GM12878 (cell line): Measurements from ENCODE around the gene RTN4R. TPM values are rescaled to one million over a fixed set of nuclear protein-coding genes. Genes with fewer than 3 reads are reported as not detected.

Experiments used
- ATAC-seq: fragments of 200-7000 bp; cut with Tn5 transposase; 3 replicates; pipeline ENCODE4 v1.9.1; 2020; ENCODE audit warnings: mild to moderate bottlenecking, moderate library complexity
- BruUV-seq: library from RNA; stranded (reverse); fragments of 400-500 nt; replicated peaks from 2 replicates; lab custom pipeline; 2021; lab: Mats Ljungman, UMichigan
- CTCF ChIA-PET: fragments of 300-600 bp; sonication (Branson Sonifier 250); formaldehyde crosslinking; extraction: SDS; loops from one replicate; lab custom pipeline; 2021; ENCODE audit warnings: inconsistent platforms; lab: Yijun Ruan, JAX
- POLR2A ChIA-PET: fragments of 350-600 bp; formaldehyde crosslinking; extraction: SDS; loops from one replicate; lab custom pipeline; 2021; ENCODE audit warnings: inconsistent platforms; lab: Charles Lee
- RAD21 ChIA-PET: fragments of 300-600 bp; sonication (Branson Sonifier 250); formaldehyde crosslinking; loops from one replicate; lab custom pipeline; 2023; ENCODE audit warnings: antibody characterized with exemption; ENCODE audit not compliant: unreplicated experiment; lab: Charles Lee
- SMC1A ChIA-PET: fragments of 300-600 bp; sonication (Branson Sonifier 250); formaldehyde crosslinking; loops from one replicate; lab custom pipeline; 2023; ENCODE audit not compliant: unreplicated experiment, uncharacterized antibody; lab: Charles Lee
- DNase-seq: peaks from one replicate; pipeline ENCODE4 v3.0.0-alpha.2; 2011; ENCODE audit warnings: low read depth, low spot score
- FAIRE-seq: peaks from 3 replicates; lab custom pipeline; 2011; peaks lifted over from hg19 to GRCh38; lab: Jason Lieb, UNC
- H2AFZ ChIP-seq: 2 replicates; pipeline ENCODE4 v1.6.0; 2011; ENCODE audit warnings: low read depth, low read length, control low read depth; ENCODE audit not compliant: control insufficient read depth
- H3K27ac ChIP-seq: 2 replicates; pipeline ENCODE4 v1.5.1; 2011; ENCODE audit warnings: control low read depth; ENCODE audit not compliant: control insufficient read depth, insufficient read depth
- H3K27me3 ChIP-seq, 2 experiments: replicated peaks in 1 of 2; 2 replicates each; pipeline versions ENCODE4 v1.6.0 to v1.6.1; 2011; ENCODE audit warnings: low read length in 1 of 2; ENCODE audit not compliant: control insufficient read depth in 2 of 2, insufficient read depth in 2 of 2
- H3K36me3 ChIP-seq, 2 experiments: 2 replicates each; pipeline ENCODE4 v1.5.1; 2011; ENCODE audit warnings: low read length in 1 of 2; ENCODE audit not compliant: control insufficient read depth in 2 of 2, insufficient read depth in 2 of 2
- H3K4me1 ChIP-seq: 2 replicates; pipeline ENCODE4 v1.6.1; 2011; ENCODE audit warnings: mild to moderate bottlenecking, low read length, moderate library complexity, mixed read lengths; ENCODE audit not compliant: control insufficient read depth, insufficient read depth
- H3K4me2 ChIP-seq: 2 replicates; pipeline ENCODE4 v1.6.0; 2011; ENCODE audit warnings: control low read depth; ENCODE audit not compliant: control insufficient read depth, insufficient read depth
- H3K4me3 ChIP-seq: fragments of 200-600 bp; sonication (generic); 2 replicates; pipeline ENCODE4 v1.5.1; 2016
- H3K79me2 ChIP-seq: 2 replicates; pipeline ENCODE4 v1.6.0; 2011; ENCODE audit warnings: low read length; ENCODE audit not compliant: control insufficient read depth, insufficient read depth
- H3K9ac ChIP-seq: 2 replicates; pipeline ENCODE4 v1.8.0; 2011; ENCODE audit warnings: low read length, control low read depth, mixed read lengths; ENCODE audit not compliant: control insufficient read depth, insufficient read depth
- H3K9me3 ChIP-seq: replicated peaks from 3 replicates; pipeline ENCODE4 v1.5.1; 2011; ENCODE audit warnings: mild to moderate bottlenecking, low read length; ENCODE audit not compliant: control insufficient read depth, insufficient read depth
- H4K20me1 ChIP-seq: 2 replicates; pipeline ENCODE4 v1.6.0; 2011; ENCODE audit not compliant: control insufficient read depth, insufficient read depth
- BCL11A ChIP-seq: IDR thresholded peaks from 2 replicates; pipeline ENCODE4 v1.6.1; 2011; ENCODE audit warnings: low read depth, low read length
- BMI1 ChIP-seq: fragments of 450-650 bp; IDR thresholded peaks from 2 replicates; pipeline ENCODE4 v1.6.1; 2016; ENCODE audit warnings: mild to moderate bottlenecking, moderate library complexity, borderline replicate concordance
- ETV6 ChIP-seq, 2 experiments: fragments of 450-650 bp in 1 of 2; IDR thresholded peaks in 1 of 2; conservative IDR thresholded peaks in 1 of 2; 2 replicates each; pipeline ENCODE4 v1.6.1; 2014; ENCODE audit warnings: antibody characterized with exemption in 1 of 2, borderline replicate concordance in 1 of 2, low read depth in 1 of 2, mild to moderate bottlenecking in 1 of 2, moderate library complexity in 1 of 2
- FOXK2 ChIP-seq: fragments of 450-650 bp; IDR thresholded peaks from 2 replicates; pipeline ENCODE4 v1.6.1; 2017; ENCODE audit warnings: mild to moderate bottlenecking, moderate library complexity
- RAD21 ChIP-seq: IDR thresholded peaks from 2 replicates; pipeline ENCODE4 v1.6.1; 2011; ENCODE audit warnings: mild to moderate bottlenecking, low read depth, low read length, moderate library complexity; ENCODE audit not compliant: insufficient read depth
- SREBF2 ChIP-seq: IDR thresholded peaks from 2 replicates; pipeline ENCODE4 v1.6.1; 2012; ENCODE audit warnings: mild to moderate bottlenecking, low read length
- TCF12 ChIP-seq: IDR thresholded peaks from 2 replicates; pipeline ENCODE4 v1.6.1; 2011; ENCODE audit warnings: low read depth, mild to moderate bottlenecking, low read length
- ZBTB11 ChIP-seq: fragments of 450-650 bp; formaldehyde crosslinking; IDR thresholded peaks from 2 replicates; pipeline ENCODE4 v1.5.0; 2022; ENCODE audit warnings: mild to moderate bottlenecking, missing genetic modification characterization
- ZBTB33 ChIP-seq: fragments of 450-650 bp; IDR thresholded peaks from 2 replicates; pipeline ENCODE4 v1.6.1; 2017; ENCODE audit warnings: mild to moderate bottlenecking
- WGBS: methylation state at CpG from one replicate; pipeline ENCODE4 v1.1.6; 2016; ENCODE audit warnings: low lambda C conversion rate; ENCODE audit not compliant: insufficient replicate concordance, insufficient coverage; ENCODE audit errors: missing lambda C conversion rate; 5-methylcytosine and 5-hydroxymethylcytosine counted together
- in situ Hi-C: fragments of 300-500 bp; cut with MboI; formaldehyde crosslinking; loops from 9 replicates; pipeline ENCODE4 v1.14.3; 2018; ENCODE audit warnings: mixed read lengths
- intact Hi-C: fragments of 100-400 bp; cut with micrococcal nuclease; formaldehyde crosslinking; loops from one replicate; pipeline ENCODE4 v1.14.2; 2022; ENCODE audit not compliant: unreplicated experiment
- polyA plus RNA-seq, 11 experiments: library from polyadenylated mRNA; depleted of rRNA in 4 of 11; unstranded in 6 of 11; stranded (reverse) in 5 of 11; fragments of >200 nt; fragmentation: Nextera tagmentation in 4 of 11; fragmentation: Illumina TruSeq in 1 of 11; extraction: Ambion mirVana in 4 of 11; extraction: Trizol in 1 of 11; gene quantifications; 1 replicate in 1 of 11; 2 replicates in 10 of 11; pipeline versions ENCODE4 v1.2.1 to v1.2.3, GENCODE V29; 2011 to 2016; ENCODE audit warnings: inconsistent platforms in 2 of 11, missing spikeins in 2 of 11, low read depth in 1 of 11
- total RNA-seq, 4 experiments: library from RNA; depleted of rRNA in 3 of 4; stranded (reverse); fragments of >200 nt in 3 of 4; fragmentation: Illumina TruSeq in 1 of 4; extraction: Trizol in 1 of 4; gene quantifications; 2 replicates each; pipeline versions ENCODE4 v1.2.1 to v1.2.3, GENCODE V29; 2013 to 2021

RTN4R gene
- total and polyA plus RNA-seq, 10 of the 15 experiments (the other 5 are each of a cell fraction or from before 2014, with no cell fraction given) = 0.03 to 1.0 (median 0.60) TPM; not detected in 2

DNA sequence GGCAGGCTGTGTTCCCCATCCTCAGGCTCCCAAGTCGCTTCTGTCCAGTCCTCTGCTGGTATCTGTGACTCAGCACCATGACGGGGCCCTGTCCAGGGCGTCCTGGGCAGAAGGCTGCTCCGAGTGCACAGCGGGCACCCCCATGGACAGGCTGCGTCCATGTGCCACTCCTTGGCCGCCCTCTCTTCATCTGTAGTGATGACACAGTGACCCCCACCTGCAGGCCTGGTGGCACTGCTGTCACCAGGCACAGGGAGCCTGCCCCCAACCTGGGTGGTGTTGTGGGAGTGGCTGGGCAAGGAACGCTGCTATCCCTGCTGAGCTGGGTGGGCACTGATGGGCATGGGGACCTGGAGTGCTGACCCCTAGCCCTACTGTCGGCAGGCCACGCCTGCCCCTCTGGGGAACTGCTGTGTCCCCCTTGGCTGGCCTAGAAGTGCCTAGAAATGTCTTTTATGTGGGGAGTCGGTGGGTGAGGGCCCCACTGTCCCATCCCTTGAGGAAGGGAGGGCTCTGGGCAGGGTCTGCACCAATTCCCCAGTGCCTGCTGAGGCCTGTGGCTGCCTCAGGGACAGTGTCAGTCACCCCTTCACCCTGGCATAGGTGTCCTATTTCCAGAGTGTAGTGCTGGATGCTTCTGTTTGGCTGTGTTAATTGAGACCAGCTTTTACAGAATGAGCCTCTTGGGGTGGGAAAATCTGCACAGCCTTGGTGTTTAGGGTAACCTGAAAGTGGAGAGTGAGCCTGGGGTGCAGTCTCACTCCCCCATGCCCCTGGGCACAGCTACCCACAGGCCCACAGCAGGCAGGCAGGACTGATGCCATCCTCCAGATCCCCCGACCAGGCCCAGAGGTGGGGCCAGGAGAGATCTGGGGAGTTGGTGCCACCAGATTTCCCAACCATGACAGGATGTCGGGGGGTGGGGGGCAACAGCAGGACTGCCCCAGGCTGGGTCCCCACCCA lies 34.5 kb downstream of the RTN4R start:
- in situ Hi-C loops = no loop called here
- ChIA-PET RAD21 (no interaction called here), CTCF (no interaction called here), SMC1A (no interaction called here), POLR2A (interaction anchor here (0.6 kb wide), 1 partner anchor 68 kb away, joined by 3 read pairs; no protein-coding TSS in a partner anchor)
- BruUV-seq = no TSS peak
- no peaks in the 10 kb centered on the region for H3K9me3 ChIP-seq
- peaks cover 4% of the 10 kb centered on the region for H3K4me1 ChIP-seq
- ATAC-seq (no peak), DNase-seq (no peak), FAIRE-seq (no peak)
- TF ChIP-seq BMI1 (no peak), RAD21 (no peak), TCF12 (no peak), FOXK2 (no peak), ETV6 (conservative IDR thresholded peaks at IDR 0.05 in 1 of 2, IDR thresholded peaks at IDR 0.05 in 1 of 2; ENCODE audit: borderline replicate concordance in 1 of 2, low read depth in 1 of 2) (no peak), ZBTB33 (no peak), SREBF2 (no peak), ZBTB11 (CRISPR knock-in tag) (no peak), BCL11A (no peak)
- H3K4me3 ChIP-seq = no peak overlapping the region
- no peaks in the 10 kb centered on the region for H3K79me2 ChIP-seq
- peaks cover 0 to 7% of the 10 kb centered on the region in 2 experiments; a peak in 3 of 4 replicates for H3K27me3 ChIP-seq
- no peaks in the 10 kb centered on the region for H4K20me1 ChIP-seq
- no peak overlapping the region for H2AFZ ChIP-seq
- H3K27ac ChIP-seq = no peak overlapping the region
- no peaks in the 10 kb centered on the region for H3K36me3 ChIP-seq
- no peak overlapping the region for H3K9ac ChIP-seq
- WGBS = 9% methylated on average over 13 of the region's 13 CpGs
- intact Hi-C loops = no loop called here
- H3K4me2 ChIP-seq = no peak overlapping the region
